Cardiac muscle cell (in vitro differentiated cells and primary cell): ENCODE measurements around the gene MACROD2. TPM values are rescaled to one million over a fixed set of nuclear protein-coding genes. Genes with fewer than 3 reads are reported as not detected.

Experiments used
- DNase-seq, 2 donors: peaks; one replicate each; pipeline versions ENCODE4 v3.0.0 to v3.0.0-alpha.2; 2010 to 2017; ENCODE audit warnings: low read depth in 1 of 2, low spot score in 1 of 2
- H3K27ac ChIP-seq: fragments of 200-600 bp; sonication (generic); 2 replicates; pipeline ENCODE4 v1.5.1; 2016
- H3K27me3 ChIP-seq: fragments of 200-600 bp; sonication (generic); 2 replicates; pipeline ENCODE4 v1.6.0; 2016; ENCODE audit warnings: control low read depth
- H3K36me3 ChIP-seq: fragments of 200-600 bp; sonication (generic); 2 replicates; pipeline ENCODE4 v1.5.1; 2016; ENCODE audit warnings: control low read depth
- H3K4me1 ChIP-seq: fragments of 200-600 bp; sonication (generic); 2 replicates; pipeline ENCODE4 v1.8.1; 2017; ENCODE audit warnings: low read depth, mild to moderate bottlenecking, mixed run types
- H3K4me3 ChIP-seq: fragments of 200-600 bp; sonication (generic); 2 replicates; pipeline ENCODE4 v1.5.1; 2016; ENCODE audit warnings: mild to moderate bottlenecking
- H3K9me3 ChIP-seq: fragments of 200-600 bp; sonication (generic); 2 replicates; pipeline ENCODE4 v1.5.1; 2017; ENCODE audit warnings: low read depth, mild to moderate bottlenecking, control low read depth
- CTCF ChIP-seq: IDR thresholded peaks from 2 replicates; pipeline ENCODE4 v1.5.1; 2012; ENCODE audit warnings: low read depth, mild to moderate bottlenecking, low read length
- polyA plus RNA-seq: library from polyadenylated mRNA; unstranded; fragments of >200 nt; fragmentation: Nextera tagmentation; extraction: Ambion mirVana; gene quantifications from 2 replicates; pipeline ENCODE4 v1.2.1, GENCODE V29; 2016
- total RNA-seq: library from RNA; depleted of rRNA; stranded (reverse); fragments of >200 nt; gene quantifications from 2 replicates; pipeline ENCODE4 v1.2.3, GENCODE V29; 2016

The MACROD2 gene
- total and polyA plus RNA-seq, 2 experiments from 2014 or later: 9.3 to 14.4 TPM

GRCh38 chr20:15700147-15700765 is 1704.9 kb downstream of the MACROD2 start:
- Histone ChIP-seq H3K4me1 (no peaks in the 10 kb centered on the region), H3K27ac (no peak overlapping the region), H3K27me3 (no peaks in the 10 kb centered on the region), H3K36me3 (no peaks in the 10 kb centered on the region), H3K4me3 (no peak overlapping the region), H3K9me3 (no peaks in the 10 kb centered on the region)
- DNase-seq: no peak
- TF ChIP-seq CTCF: no peak

GRCh38 chr20:15702161-15702560 is 1706.8 kb downstream of the MACROD2 start:
- H3K4me3 ChIP-seq: no peak overlapping the region
- TF ChIP-seq CTCF: no peak
- no peaks in the 10 kb centered on the region for H3K9me3 ChIP-seq
- H3K27ac ChIP-seq: no peak overlapping the region
- no peaks in the 10 kb centered on the region for H3K4me1 ChIP-seq
- DNase-seq: no peak
- no peaks in the 10 kb centered on the region for H3K27me3 ChIP-seq
- H3K36me3 ChIP-seq: no peaks in the 10 kb centered on the region

- Histone ChIP-seq H3K27ac (no peak overlapping the region), H3K27me3 (no peaks in the 10 kb centered on the region), H3K4me1 (no peaks in the 10 kb centered on the region), H3K9me3 (no peaks in the 10 kb centered on the region), H3K4me3 (no peak overlapping the region), H3K36me3 (no peaks in the 10 kb centered on the region)
- DNase-seq: no peak
- TF ChIP-seq CTCF: no peak
Measured at GRCh38 chr20:15703171-15703911, 1708.0 kb downstream of the MACROD2 start.

- DNase-seq: no peak
- H3K4me3 ChIP-seq: no peak overlapping the region
- H3K27me3 ChIP-seq: no peaks in the 10 kb centered on the region
- no peaks in the 10 kb centered on the region for H3K4me1 ChIP-seq
- H3K36me3 ChIP-seq: no peaks in the 10 kb centered on the region
- no peak overlapping the region for H3K27ac ChIP-seq
- TF ChIP-seq CTCF: no peak
- H3K9me3 ChIP-seq: no peaks in the 10 kb centered on the region
Measured at GRCh38 chr20:15705975-15706374, 1710.7 kb downstream of the MACROD2 start.

GRCh38 chr20:15706719-15707118 is 1711.4 kb downstream of the MACROD2 start:
- no peaks in the 10 kb centered on the region for H3K27me3 ChIP-seq
- H3K36me3 ChIP-seq: no peaks in the 10 kb centered on the region
- DNase-seq: no peak
- no peak overlapping the region for H3K27ac ChIP-seq
- no peaks in the 10 kb centered on the region for H3K9me3 ChIP-seq
- H3K4me3 ChIP-seq: no peak overlapping the region
- no peak for TF ChIP-seq CTCF
- no peaks in the 10 kb centered on the region for H3K4me1 ChIP-seq
